Measurements from ENCODE around the gene C2orf80. TPM values are rescaled to one million over a fixed set of nuclear protein-coding genes. Genes with fewer than 3 reads are reported as not detected.

C2orf80 gene
- total RNA-seq, 1 donor from 2014 or later = not detected

GRCh38 chr2:208179028-208179609 is 10.7 kb downstream of the C2orf80 start:
- H3K4me3 ChIP-seq = no peak overlapping the region
- no peaks in the 10 kb centered on the region for H3K36me3 ChIP-seq
- Mint-ChIP-seq H3K4me1 (peaks cover 22% of the 10 kb centered on the region), H3K27ac (no peak overlapping the region), H3K4me3 (no peak overlapping the region), H3K9me3 (no peaks in the 10 kb centered on the region), H3K27me3 (ENCODE audit: insufficient read depth, low read depth) (peaks cover 4% of the 10 kb centered on the region), H3K36me3 (no peaks in the 10 kb centered on the region)
- no peak overlapping the region for H3K4me2 ChIP-seq
- peaks cover 15% of the 10 kb centered on the region for H3K4me1 ChIP-seq
- H4K20me1 ChIP-seq (ENCODE audit: low read depth) = no peaks in the 10 kb centered on the region
- no peak overlapping the region for H3K27ac ChIP-seq
- peaks cover 26% of the 10 kb centered on the region for H3F3A ChIP-seq (ENCODE audit: low read depth)
- no peaks in the 10 kb centered on the region for H3K27me3 ChIP-seq
- H3K9me3 ChIP-seq (ENCODE audit: low read depth) = no peaks in the 10 kb centered on the region
- no peak overlapping the region for H3K9ac ChIP-seq
- H3K79me2 ChIP-seq (ENCODE audit: low read depth) = no peaks in the 10 kb centered on the region
- no peak for TF ChIP-seq EZH2 (IDR thresholded peaks at IDR 0.05)
- no peak for TF ChIP-seq CTCF (IDR thresholded peaks at IDR 0.05)
- no peak for TF ChIP-seq EZH2phosphoT487 (IDR thresholded peaks at IDR 0.05)
- no peak overlapping the region for H2AFZ ChIP-seq (replicated peaks)
- DNase-seq (ENCODE audit: low spot score) = no peak

- Mint-ChIP-seq H3K36me3 (no peaks in the 10 kb centered on the region), H3K4me3 (no peak overlapping the region), H3K9me3 (no peaks in the 10 kb centered on the region), H3K27me3 (ENCODE audit: insufficient read depth, low read depth) (peaks cover 4% of the 10 kb centered on the region), H3K4me1 (peaks cover 8% of the 10 kb centered on the region), H3K27ac (no peak overlapping the region)
- H3K36me3 ChIP-seq = no peaks in the 10 kb centered on the region
- no peak overlapping the region for H3K4me3 ChIP-seq
- no peaks in the 10 kb centered on the region for H3K27me3 ChIP-seq
- no peak overlapping the region for H3K27ac ChIP-seq
- H4K20me1 ChIP-seq (ENCODE audit: low read depth) = no peaks in the 10 kb centered on the region
- peak overlapping the region; percentile 70 for H2AFZ ChIP-seq (replicated peaks)
- peaks cover 3% of the 10 kb centered on the region for H3K4me1 ChIP-seq
- H3F3A ChIP-seq (ENCODE audit: low read depth) = peaks cover 9% of the 10 kb centered on the region
- H3K79me2 ChIP-seq (ENCODE audit: low read depth) = no peaks in the 10 kb centered on the region
- DNase-seq (ENCODE audit: low spot score) = no peak
- TF ChIP-seq EZH2 (IDR thresholded peaks at IDR 0.05) (no peak), CTCF (IDR thresholded peaks at IDR 0.05) (no peak), EZH2phosphoT487 (IDR thresholded peaks at IDR 0.05) (no peak)
- peak overlapping the region; percentile 7 for H3K4me2 ChIP-seq
- no peaks in the 10 kb centered on the region for H3K9me3 ChIP-seq (ENCODE audit: low read depth)
- no peak overlapping the region for H3K9ac ChIP-seq
Observed at GRCh38 chr2:208175840-208176153, 14.0 kb downstream of the C2orf80 start.

GRCh38 chr2:208175069-208175839 is 14.6 kb downstream of the C2orf80 start:
- Histone ChIP-seq H3K27me3 (no peaks in the 10 kb centered on the region), H3K27ac (no peak overlapping the region)
- no peaks in the 10 kb centered on the region for H3K9me3 Mint-ChIP-seq

More at GRCh38 chr2:208175069-208175839, 14.6 kb downstream of the C2orf80 start:
- Mint-ChIP-seq H3K4me3 (no peak overlapping the region), H3K27me3 (ENCODE audit: insufficient read depth, low read depth) (peaks cover 4% of the 10 kb centered on the region), H3K4me1 (peaks cover 8% of the 10 kb centered on the region), H3K27ac (no peak overlapping the region), H3K36me3 (no peaks in the 10 kb centered on the region)
- H3K9me3 ChIP-seq (ENCODE audit: low read depth) = no peaks in the 10 kb centered on the region
- peaks cover 5% of the 10 kb centered on the region for H3K4me1 ChIP-seq
- TF ChIP-seq EZH2phosphoT487 (IDR thresholded peaks at IDR 0.05) (no peak), CTCF (IDR thresholded peaks at IDR 0.05) (peak; percentile 88), EZH2 (IDR thresholded peaks at IDR 0.05) (no peak)
- H3K36me3 ChIP-seq = no peaks in the 10 kb centered on the region
- peak overlapping the region; percentile 7 for H3K4me2 ChIP-seq
- DNase-seq (ENCODE audit: low spot score) = peak; percentile 84
- peaks cover 9% of the 10 kb centered on the region for H3F3A ChIP-seq (ENCODE audit: low read depth)
- no peaks in the 10 kb centered on the region for H4K20me1 ChIP-seq (ENCODE audit: low read depth)
- no peak overlapping the region for H3K4me3 ChIP-seq
- H2AFZ ChIP-seq (replicated peaks) = peak overlapping the region; percentile 70
- H3K79me2 ChIP-seq (ENCODE audit: low read depth) = no peaks in the 10 kb centered on the region
- H3K9ac ChIP-seq = no peak overlapping the region
